ENCODE data around the gene SYT9.

- no peak for TF ChIP-seq CTCF (IDR thresholded peaks at IDR 0.05; ENCODE audit: insufficient read depth, low read depth, low read length)
- TF ChIP-seq EZH2 (IDR thresholded peaks at IDR 0.05; ENCODE audit: insufficient read depth, low read length) = no peak
These were observed 89.8 kb downstream of the SYT9 start for GRCh38 chr11:7341551-7341950.

All from astrocyte (in vitro differentiated cells and primary cell).